GM19193 (cell line): ENCODE data around the gene CPE.

Experiments used
- POLR2A ChIP-seq: IDR thresholded peaks from 4 replicates; pipeline ENCODE4 v1.6.1; 2011; ENCODE audit not compliant: insufficient read depth, insufficient read length; ENCODE audit errors: extremely low read depth

The CPE gene

DNA sequence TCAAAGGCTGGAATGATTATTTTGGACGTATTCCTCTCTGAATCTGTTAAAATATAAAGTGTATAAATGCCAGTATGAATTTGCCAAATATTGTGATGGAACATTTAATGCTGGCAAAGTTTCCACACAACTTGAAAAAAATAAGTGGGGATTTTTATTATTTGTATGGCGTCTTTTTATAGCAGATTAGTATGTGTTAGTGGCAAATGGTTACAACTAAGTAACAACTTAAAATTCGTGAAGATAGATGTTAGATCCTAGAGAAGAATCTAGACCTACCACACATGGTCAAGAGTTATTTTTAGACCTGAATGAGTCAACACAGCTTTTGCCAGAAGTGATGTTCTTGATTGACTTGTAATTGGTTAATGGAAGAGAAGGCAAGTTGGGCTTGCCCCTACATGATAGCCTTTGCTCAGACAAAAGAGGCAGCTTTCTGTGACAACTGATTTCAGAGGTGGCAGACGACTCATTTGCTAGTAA, 4.8 kb downstream of the CPE start:
- TF ChIP-seq POLR2A, result no peak

DNA sequence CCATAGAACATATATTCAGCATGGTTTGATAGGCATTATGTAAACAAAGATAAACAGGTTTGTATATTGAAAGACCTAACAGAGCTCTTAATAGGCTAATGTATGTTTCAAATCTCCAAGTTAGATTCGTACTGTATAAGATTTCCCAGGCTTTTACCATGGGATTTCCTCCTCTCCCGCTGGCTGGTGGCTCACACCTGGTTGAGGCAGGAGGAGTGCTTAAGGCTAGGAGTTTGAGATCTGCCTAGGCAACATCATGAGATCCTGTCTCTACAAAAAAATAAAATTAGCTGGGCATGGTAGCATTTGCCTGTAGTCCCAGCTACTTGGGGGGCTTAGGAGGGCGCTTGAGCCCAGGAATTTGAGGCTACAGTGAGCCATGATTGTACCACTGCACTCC, 5.4 kb downstream of the CPE start:
- no peak for TF ChIP-seq POLR2A

DNA sequence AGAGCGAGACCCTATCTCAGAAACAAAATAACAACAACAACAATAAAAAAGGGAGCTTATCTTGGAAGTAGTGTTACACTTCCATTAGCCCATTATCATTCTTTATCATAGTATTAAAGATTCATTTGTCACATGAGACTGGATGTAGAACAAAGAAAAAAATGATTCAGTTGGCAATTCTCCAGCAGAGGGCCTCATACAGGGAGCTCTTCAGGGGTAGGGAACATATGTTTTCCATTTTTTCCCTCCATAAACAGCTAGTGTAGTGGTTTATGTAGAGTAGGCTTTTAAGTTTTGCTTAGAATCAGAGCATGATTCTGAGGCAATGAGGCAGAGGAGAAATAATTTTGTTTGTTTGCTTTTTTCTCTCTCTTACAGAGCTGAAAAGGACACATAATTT, 5.8 kb downstream of the CPE start:
- no peak for TF ChIP-seq POLR2A

DNA sequence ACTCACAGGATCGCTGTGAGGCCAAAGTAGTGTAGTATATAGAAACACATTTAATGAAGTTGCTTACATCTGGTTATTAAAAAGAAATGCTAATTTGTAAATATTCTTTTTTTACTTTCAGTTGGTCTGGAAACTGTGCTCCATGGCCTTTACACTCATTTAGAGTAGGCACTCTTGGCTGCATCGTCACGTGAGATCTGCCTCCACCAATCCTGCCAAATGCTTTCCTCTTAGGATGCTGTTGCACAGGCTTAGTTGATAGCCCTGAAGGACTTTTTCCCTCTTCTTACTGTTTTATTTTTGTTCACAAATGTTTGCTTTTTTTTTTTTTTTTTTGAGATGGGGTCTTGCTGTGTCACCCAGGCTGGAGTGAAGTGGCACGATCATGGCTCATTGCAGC, 6.3 kb downstream of the CPE start:
- no peak for TF ChIP-seq POLR2A

DNA sequence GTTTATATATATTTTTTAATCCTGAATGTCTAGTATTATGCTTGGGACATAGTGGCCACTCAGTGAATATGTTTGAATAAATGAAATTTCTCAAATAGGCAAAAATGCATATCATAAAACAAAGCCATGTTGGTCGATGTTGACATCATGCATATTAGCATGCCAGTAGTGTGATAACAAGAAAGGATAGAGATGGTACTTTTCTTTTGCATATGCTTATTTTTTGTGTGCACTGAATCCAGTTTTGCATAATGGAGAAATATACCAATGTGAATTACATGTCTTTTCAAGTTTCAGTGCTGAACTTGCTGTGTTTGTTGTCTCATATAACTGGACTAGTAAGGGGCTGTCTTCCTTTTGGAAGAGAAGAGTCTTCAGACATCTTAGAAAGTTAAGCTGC, 7.5 kb downstream of the CPE start:
- no peak for TF ChIP-seq POLR2A

DNA sequence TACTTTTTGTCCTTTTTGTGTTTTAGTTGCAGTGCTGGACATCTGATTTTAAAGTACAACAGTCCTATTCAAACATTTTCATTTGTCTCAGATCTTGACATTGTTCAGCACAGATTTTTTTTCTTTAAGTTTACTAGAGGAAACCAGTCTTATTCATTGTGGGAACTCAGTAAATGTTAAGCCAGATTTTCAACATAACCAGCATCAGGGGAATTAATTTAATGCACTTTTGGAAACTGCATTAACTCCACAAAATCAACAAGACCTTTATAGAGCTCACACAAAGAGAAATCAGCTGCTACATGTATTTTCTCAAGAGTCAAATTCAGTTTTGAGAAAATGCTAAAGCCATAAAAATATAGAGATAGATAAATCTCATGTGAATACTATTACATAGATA, 9.9 kb downstream of the CPE start:
- no peak for TF ChIP-seq POLR2A

DNA sequence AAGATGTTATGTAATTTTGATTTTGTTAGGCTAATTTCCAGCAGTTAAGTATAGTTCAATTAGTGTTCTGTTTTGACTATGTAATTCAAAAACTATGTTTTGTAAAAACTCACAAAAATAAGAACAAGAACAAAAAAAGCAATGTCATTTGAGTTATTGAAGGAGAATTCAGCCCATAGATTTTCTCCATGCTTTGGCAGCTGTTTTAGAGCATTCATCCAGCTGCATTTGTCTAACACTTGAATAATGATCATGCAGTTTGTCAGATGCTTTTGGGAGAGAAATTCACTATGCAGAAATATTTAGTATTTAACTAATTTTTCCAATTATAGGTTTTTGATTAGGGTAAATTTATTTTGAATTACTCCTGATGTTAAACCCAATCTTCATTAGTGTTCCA, 14.2 kb downstream of the CPE start:
- TF ChIP-seq POLR2A, result no peak

DNA sequence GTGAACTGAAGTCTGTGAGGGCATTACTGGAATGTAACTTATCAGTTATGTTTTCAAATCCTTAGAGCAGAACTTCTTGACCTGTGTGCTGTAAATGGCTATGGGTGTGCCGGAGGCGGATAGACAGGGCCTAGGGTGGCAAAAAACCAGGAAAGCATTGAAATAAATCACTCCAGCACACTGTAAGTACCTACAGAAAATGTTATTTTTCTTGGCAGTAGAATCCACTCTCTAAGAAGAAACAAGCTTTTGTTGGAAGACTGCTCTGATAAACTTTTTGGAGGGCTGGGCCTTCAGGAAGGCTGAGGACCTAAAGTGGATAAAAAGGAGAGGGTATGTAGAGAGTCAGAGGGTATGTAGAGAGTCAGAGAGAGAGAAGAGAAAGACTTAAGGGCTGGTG, 14.9 kb downstream of the CPE start:
- TF ChIP-seq POLR2A, result no peak

DNA sequence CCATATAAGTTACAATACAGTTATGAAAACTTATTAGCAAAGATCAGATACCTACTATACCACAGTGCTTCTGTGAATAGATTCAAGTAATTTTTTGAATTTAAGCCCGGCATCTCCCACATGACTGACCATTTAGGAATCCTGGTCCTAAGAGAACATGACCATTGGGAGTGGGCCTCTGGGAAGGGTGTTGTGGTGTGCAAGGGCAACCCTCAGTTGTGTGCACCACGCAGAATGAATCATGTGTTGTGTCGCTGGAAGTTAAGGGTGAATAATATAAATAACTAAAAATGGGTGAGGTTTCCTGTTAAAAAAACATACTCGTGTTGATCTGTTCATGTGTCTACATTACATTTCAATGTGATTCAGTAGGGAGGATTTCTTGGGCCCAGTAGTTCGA, 15.5 kb downstream of the CPE start:
- no peak for TF ChIP-seq POLR2A

DNA sequence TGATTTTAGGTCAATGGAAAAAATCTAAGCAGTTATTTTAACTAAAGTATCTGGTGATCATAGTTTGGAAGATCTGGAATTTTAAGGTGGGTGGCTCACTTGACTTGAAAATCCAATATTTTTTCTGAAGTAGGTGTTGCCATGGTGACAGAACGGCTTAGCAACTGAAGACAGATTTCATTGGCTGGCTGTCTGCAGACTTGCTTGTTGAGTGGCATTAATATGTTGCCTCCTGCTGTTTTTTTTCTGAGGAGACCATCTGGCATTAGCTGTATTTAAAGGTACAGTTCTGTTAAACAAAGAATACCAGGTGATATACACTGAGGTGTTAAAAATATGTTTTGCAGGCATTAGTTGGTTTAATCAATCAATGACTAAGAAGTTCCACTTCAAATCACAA, 19.8 kb downstream of the CPE start:
- no peak for TF ChIP-seq POLR2A

DNA sequence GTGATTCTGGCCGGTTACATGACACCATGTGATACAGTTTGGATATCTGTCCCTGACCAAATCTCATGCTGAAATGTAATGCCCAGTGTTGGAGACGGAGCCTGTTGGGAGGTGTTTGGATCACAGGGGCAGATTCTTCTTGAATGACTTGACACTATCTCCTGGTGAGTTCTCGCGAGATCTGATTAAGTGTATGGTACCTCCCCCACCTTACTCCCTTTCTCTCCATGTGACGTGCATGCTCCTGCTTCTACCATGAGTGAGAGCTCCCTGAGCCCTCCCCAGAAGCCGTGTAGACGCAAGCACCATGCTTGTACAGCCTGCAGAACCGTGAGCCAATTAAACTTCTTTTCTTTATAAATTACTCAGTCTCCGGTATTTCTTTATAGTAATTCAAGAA, 23.6 kb downstream of the CPE start:
- no peak for TF ChIP-seq POLR2A

DNA sequence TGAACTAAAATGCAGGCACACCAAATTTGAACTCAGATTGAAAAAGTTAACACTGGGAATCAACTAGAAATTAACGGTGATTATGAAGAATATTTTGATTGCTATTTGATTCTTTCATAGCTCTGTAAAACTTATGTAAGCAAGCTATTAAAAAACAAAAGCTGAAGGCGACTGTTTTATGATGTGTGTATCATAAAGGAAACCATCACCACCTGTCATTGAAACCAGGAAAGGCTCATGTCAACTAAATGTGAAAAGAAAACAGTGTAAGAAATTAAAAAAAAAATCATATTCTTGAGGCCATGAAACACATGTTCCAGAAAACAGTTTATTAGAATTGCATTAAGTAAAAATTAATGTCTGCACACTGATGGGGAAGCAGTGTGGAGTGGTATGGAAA, 24.2 kb downstream of the CPE start:
- no peak for TF ChIP-seq POLR2A

DNA sequence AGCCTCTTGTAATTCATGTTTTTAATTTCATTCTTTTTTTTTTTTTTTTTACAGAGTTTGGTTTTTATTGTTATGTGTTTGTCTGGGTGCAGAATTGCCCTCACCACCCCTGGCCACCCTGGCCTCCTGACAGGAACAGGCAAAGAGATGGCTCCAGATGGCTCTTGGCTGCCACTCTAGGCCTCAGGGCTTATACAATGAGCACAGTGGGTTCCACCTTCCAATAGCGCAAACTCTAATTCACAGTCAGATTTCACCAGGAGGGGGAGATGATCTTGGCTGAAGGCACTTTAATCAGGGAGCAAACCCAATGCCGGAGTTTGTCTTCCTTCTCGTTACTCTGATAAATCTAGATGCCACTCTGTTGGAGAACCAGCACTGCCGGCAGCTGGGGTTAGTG, 24.8 kb downstream of the CPE start:
- no peak for TF ChIP-seq POLR2A

DNA sequence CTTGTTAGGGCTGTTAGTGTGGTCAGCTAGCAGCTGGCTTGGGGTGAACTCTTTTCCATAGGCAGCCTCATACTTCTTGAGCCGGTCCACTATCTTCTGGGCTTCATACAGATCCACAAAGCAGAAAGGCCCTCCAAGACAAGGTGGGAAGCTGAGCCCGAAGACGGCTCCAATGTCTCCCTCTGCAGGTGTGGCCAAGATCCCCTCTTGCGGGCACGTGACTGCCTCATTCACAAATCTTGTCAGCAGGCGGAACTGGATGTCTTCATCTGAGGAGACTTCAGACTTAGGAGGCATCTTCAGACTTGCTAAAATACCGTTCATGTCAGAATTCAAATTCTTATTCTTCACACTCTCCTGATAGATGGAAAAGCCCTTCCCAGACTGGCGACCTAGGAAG, 25.3 kb downstream of the CPE start:
- no peak for TF ChIP-seq POLR2A

DNA sequence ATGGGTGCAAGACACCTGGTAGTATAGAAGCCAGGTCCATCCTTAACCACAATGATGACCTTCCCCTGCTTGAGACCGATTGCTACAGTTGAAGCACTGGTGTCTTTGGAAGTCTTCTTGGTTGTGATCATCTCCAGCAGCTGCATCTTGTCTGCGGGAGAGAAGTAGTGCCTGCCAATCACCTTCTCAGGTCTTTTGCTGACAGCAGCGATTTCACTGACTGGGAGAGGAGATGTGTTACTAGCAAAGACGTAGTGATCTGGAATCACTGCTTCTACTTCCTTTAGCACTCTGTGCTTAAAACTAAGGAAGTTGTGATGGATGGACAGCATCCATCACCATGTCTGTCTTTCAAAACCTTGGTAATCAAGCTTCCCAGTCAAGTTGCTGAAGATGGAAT, 25.9 kb downstream of the CPE start:
- TF ChIP-seq POLR2A, result no peak

DNA sequence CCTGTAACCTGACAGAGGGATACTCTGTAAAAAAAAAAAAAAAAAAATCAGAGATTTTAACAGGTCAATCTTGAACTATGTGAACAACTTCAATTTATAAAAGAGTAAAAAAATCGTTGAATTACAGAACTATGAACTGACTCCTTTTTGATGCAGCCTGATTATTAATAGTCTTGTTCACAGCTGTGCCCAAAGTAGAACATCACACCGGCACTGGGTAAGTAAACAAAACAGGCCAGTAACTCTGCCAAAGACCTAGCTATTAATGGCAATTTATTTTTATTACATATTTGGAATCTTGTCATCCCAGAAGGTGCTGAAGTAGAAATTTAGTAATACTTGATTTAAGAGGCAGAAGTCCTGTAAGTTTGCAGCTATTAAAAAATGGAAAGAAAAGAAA, 31.4 kb downstream of the CPE start:
- no peak for TF ChIP-seq POLR2A

DNA sequence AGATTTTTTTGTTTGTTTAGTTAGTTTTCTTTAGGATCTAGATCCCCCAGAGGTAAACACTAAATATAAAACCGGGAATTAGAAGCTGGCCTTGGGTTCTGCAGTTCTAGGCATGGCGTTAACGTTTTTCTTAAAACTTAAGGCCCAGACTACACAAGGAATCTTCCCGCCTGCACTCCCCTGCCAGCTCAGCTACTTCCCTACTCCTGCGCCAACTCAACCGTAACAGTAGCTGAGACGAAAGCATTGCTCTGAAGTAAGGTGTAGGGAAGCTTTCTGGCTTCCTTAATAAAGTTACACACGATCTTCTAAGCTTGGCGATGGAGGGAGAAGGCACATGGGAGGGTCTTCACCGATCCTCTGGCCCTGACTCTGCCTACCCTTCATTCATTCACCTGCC, 37.1 kb downstream of the CPE start:
- no peak for TF ChIP-seq POLR2A

DNA sequence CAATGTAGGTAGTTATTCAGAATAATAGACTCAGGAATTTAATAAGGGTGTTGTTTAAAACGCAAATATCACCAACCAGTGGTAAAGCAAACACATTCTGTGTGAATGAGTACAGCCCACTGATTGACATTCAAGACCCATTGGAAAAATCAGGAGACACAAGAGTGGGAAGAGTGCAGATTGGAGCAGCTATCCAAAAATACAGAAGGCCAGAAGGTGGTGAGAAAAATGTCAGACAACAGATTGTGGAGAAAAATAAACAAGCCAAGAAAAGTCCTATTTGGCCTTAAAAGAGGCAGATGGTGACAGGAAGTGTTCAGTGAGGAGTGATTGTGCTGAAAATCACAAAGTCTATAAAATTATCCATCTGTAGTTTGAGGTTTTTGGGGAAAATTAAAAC, 39.3 kb downstream of the CPE start:
- TF ChIP-seq POLR2A, result no peak
